HG02588 (cell line): ENCODE measurements around the gene PABPN1.
"Not testable (repeated sequence)": the region's sequence is repeated elsewhere in the genome, so short reads cannot be mapped to it uniquely, and the experiment has no call there.

Experiments used
- ATAC-seq: cut with Tn5 transposase; IDR thresholded peaks from one replicate; pipeline ENCODE4 v1.9.1; 2021; ENCODE audit warnings: mild to moderate bottlenecking, moderate library complexity; ENCODE audit not compliant: unreplicated experiment

Gene PABPN1

GRCh38 chr14:23301288-23301968 lies 19.8 kb upstream of the PABPN1 start:
- ATAC-seq, result peak; percentile 75

GRCh38 chr14:23301969-23302289 lies 19.3 kb upstream of the PABPN1 start:
- peak; percentile 10 for ATAC-seq

- peak; percentile 30 for ATAC-seq
These were observed 18.7 kb upstream of the PABPN1 start, which contains the start of gene PPP1R3E for GRCh38 chr14:23302290-23303225. Gene PPP1R3E (minus strand): TSS chr14:23302859. CDS start chr14:23302576, 283 bp downstream.

DNA sequence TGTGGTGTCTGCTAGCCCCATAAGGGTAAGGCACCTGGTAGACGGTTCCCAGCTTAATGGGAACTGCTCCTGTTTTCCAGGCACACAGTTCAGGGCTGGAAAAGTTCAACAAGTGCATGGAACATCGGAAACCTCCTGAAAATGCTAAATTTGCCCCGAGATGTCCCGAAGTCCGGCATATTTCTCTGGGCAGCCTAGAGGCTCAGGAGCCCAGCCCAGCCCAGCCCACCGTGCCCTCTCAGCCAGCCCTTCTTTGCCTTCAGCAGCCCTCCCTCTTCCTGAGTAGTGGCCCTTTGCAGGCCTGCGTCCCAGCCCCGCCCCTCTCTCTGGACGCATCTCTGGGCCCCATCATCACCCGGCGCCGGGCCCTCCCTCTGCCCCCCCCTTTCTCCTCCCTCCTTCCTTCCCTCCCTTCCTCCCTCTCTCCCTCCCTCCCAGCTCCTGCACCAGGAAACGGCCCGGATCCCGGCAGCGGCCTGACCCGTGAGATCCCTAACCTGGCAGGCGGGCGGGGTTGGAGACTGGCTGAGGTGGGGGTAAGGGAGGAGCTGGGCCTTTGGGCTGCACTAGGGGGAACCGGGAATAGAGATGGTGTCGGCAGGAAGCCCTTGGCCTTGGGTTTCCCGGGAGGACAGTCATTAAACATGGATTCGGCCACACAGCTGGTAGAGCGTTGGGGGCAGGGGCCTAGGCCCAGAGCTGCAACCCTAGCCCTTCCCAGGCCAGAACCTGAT lies 14.7 kb upstream of the PABPN1 start, which contains the start of gene BCL2L2:
Gene BCL2L2, plus strand, starts transcription at position 422 of the 734 bp plus-strand sequence. CDS start 935 bp downstream, outside the sequence.
- ATAC-seq, result no peak

- no peak for ATAC-seq
These were observed 14.1 kb upstream of the PABPN1 start for GRCh38 chr14:23307146-23307530.

GRCh38 chr14:23307687-23308644 lies 13.3 kb upstream of the PABPN1 start:
- no peak for ATAC-seq

DNA sequence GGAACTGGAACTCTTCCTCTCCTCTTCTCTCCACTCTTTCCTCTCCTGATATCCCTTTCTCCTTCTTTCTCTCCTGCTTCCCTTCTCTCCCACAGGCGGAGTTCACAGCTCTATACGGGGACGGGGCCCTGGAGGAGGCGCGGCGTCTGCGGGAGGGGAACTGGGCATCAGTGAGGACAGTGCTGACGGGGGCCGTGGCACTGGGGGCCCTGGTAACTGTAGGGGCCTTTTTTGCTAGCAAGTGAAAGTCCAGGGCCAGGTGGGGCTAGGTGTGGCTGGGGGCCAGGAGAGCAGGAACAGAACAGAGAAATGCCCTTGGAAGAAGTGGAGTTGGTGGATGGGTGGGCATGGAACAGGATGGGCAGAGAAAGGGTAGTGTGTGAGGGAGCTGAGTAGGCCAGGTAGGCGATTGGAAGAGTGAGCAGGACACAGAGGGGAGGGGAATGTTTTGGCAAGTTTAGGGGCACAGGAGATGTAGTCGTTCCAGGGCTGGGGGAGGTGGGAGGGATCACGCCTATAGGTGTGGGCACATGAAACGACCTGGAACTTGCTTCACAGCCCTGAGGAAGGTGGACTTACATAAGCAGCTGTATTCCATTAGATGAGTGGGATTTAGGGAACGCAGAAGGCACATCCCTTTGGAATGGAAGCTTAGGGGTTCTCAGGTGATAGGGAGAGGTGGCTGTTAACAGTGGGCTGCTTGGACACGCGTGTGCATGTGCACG lies 12.4 kb upstream of the PABPN1 start:
- ATAC-seq, result no peak

GRCh38 chr14:23310546-23310945 lies 10.7 kb upstream of the PABPN1 start:
- ATAC-seq, result no peak

DNA sequence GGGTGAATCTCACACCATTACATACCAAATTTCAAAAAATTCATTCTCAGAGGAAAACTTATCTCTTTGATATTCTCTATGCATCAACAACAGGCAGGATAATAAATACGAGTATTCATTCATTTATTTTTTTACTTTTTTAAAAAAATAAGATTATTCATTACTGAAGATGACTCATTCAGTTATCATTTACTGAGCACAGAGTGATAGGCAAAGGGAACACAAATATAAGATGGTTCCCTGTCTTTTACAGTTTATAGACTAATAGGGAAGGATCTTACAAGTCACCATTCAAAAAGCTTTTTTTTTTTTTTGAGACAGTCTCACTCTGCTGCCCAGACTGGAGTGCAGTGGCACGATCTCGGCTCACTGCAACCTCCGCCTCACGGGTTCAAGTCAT lies 5.0 kb upstream of the PABPN1 start:
- no peak for ATAC-seq

- ATAC-seq, result no peak
These were observed 1.3 kb upstream of the PABPN1 start for GRCh38 chr14:23319746-23320583.

- ATAC-seq, result peak; percentile 11
These were observed 603 bp downstream of the PABPN1 start for GRCh38 chr14:23321572-23322547.

GRCh38 chr14:23322568-23323517 lies 1.6 kb downstream of the PABPN1 start:
- ATAC-seq, result no peak

- no peak for ATAC-seq
These were observed 2.7 kb downstream of the PABPN1 start for GRCh38 chr14:23323838-23324454.

DNA sequence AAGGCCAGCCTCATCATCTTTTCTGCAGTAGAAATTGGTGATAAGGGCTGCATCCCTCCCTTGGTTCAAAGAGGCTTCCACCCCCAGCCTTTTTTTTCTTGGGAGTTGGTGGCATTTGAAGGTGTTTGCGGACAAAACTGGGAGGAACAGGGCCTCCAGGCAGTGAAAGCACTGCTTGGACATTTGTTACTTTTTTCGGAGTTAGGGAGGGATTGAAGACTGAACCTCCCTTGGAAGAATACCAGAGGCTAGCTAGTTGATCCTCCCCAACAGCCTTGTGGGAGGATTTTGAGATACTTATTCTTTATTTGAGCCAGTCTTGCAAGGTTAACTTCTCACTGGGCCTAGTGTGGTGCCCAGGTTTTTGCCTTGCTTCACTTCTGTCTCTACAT lies 3.2 kb downstream of the PABPN1 start:
- no peak for ATAC-seq

DNA sequence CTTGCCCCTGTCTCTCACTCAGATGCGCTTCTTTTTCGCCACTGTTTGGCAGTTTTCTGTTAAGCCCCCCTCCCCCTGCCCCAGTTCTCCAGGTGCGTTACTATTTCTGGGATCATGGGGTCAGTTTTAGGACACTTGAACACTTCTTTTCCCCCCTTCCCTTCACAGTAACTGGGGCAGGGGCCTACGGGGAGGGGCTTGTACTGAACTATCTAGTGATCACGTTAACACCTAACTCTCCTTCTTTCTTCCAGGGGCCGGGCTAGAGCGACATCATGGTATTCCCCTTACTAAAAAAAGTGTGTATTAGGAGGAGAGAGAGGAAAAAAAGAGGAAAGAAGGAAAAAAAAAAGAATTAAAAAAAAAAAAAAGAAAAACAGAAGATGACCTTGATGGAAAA lies 3.7 kb downstream of the PABPN1 start:
- no peak for ATAC-seq

DNA sequence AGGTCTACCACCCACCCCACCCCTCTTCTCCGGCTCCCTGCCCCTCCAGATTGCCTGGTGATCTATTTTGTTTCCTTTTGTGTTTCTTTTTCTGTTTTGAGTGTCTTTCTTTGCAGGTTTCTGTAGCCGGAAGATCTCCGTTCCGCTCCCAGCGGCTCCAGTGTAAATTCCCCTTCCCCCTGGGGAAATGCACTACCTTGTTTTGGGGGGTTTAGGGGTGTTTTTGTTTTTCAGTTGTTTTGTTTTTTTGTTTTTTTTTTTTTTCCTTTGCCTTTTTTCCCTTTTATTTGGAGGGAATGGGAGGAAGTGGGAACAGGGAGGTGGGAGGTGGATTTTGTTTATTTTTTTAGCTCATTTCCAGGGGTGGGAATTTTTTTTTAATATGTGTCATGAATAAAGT lies 4.5 kb downstream of the PABPN1 start:
- ATAC-seq, result not testable (repeated sequence)
